ENCODE measurements around the gene MAPK14. TPM values are rescaled to one million over a fixed set of nuclear protein-coding genes. Genes with fewer than 3 reads are reported as not detected.
A peak's percentile ranks its signal among the peaks of the same experiment; 100 is the strongest.

Gene MAPK14
- total and polyA plus RNA-seq, 9 of the 15 experiments (the other 6 are each of a cell fraction or from before 2014, with no cell fraction given), result 8.8 to 62.7 (median 35.5) TPM

DNA sequence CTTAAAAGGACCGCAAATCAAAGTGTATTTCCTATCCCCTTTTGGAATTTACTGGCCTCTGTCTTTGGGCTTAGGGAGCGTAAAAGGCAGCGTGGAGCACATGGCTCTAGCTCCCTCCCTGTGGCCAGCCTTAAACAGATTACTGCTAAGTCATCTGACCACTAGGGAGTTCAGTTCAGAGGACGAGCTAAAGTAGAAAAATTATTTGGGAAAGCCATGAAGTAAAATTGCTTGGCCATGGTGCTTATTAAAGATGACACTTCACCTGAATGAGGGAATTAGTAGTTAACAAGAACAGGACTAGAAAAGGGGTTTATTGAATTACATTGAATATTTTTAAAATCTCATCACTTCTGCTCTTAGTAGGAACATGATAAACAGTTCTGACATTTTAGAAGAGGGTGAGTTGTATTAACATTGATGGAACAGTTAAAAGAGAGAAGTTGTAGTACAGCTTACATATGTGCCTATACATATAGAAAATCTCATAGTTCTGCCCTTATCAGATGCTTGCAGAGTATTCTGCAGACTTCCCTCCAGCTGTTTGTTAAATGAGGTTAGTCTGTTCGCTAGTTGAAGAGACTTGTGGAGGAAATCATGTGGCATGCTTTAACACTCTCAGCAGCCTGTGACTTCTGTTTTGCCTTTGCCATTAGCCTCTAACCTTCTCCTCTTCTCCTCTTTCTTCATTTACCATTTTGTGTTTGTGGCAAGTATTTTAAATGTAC is 71.5 kb downstream of the MAPK14 start (continued):
- TF ChIP-seq, protein P1, sequence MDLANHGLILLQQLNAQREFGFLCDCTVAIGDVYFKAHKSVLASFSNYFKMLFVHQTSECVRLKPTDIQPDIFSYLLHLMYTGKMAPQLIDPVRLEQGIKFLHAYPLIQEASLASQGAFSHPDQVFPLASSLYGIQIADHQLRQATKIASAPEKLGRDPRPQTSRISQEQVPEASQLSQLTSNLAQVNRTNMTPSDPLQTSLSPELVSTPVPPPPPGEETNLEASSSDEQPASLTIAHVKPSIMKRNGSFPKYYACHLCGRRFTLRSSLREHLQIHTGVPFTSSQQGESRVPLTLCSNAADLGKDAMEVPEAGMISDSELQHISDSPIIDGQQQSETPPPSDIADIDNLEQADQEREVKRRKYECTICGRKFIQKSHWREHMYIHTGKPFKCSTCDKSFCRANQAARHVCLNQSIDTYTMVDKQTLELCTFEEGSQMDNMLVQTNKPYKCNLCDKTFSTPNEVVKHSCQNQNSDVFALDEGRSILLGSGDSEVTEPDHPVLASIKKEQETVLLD (IDR thresholded peaks at IDR 0.05), result no peak
- TF ChIP-seq CCNT2 (IDR thresholded peaks at IDR 0.05; ENCODE audit: borderline replicate concordance, extremely low read depth, insufficient read length, low read depth, low read length) (no peak), SMARCC2 (IDR thresholded peaks at IDR 0.05; ENCODE audit: low read depth) (peak; percentile 68; the same call in 1 of the 2 replicates), MTA2 (IDR thresholded peaks at IDR 0.05; ENCODE audit: low read depth) (peak; percentile 46; the same call in 1 of the 2 replicates), HMBOX1 (IDR thresholded peaks at IDR 0.05) (peak; percentile 98), ZSCAN29 (IDR thresholded peaks at IDR 0.05) (no peak), BRD4 (IDR thresholded peaks at IDR 0.05) (no peak), NR3C1 (CRISPR knock-in tag; IDR thresholded peaks at IDR 0.05) (no peak), PTBP1 (IDR thresholded peaks at IDR 0.05; ENCODE audit: low read depth, low read length) (no peak), RNF2 (IDR thresholded peaks at IDR 0.05) (peak; percentile 14; the same call in 1 of the 2 replicates), ZNF589 (CRISPR knock-in tag; IDR thresholded peaks at IDR 0.05; ENCODE audit: low read depth) (no peak; the same call in 1 of the 2 replicates), ZNF140 (CRISPR knock-in tag; IDR thresholded peaks at IDR 0.05) (no peak), USF2 (CRISPR knock-in tag; IDR thresholded peaks at IDR 0.05) (peak; percentile 21; the same call in 1 of the 2 replicates), KAT8 (IDR thresholded peaks at IDR 0.05; ENCODE audit: low read depth) (no peak), HDAC1 (IDR thresholded peaks at IDR 0.05) (peak in 1 of 2 experiments; percentile 14; a peak in 1 of 4 replicates), NFIC (IDR thresholded peaks at IDR 0.05) (0 out of 2 replicates have a peak, but pooled peaks have one; percentile 7)
- TF ChIP-seq, protein P2, sequence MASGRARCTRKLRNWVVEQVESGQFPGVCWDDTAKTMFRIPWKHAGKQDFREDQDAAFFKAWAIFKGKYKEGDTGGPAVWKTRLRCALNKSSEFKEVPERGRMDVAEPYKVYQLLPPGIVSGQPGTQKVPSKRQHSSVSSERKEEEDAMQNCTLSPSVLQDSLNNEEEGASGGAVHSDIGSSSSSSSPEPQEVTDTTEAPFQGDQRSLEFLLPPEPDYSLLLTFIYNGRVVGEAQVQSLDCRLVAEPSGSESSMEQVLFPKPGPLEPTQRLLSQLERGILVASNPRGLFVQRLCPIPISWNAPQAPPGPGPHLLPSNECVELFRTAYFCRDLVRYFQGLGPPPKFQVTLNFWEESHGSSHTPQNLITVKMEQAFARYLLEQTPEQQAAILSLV (tag; IDR thresholded peaks at IDR 0.05), result no peak
- TF ChIP-seq, protein P3, sequence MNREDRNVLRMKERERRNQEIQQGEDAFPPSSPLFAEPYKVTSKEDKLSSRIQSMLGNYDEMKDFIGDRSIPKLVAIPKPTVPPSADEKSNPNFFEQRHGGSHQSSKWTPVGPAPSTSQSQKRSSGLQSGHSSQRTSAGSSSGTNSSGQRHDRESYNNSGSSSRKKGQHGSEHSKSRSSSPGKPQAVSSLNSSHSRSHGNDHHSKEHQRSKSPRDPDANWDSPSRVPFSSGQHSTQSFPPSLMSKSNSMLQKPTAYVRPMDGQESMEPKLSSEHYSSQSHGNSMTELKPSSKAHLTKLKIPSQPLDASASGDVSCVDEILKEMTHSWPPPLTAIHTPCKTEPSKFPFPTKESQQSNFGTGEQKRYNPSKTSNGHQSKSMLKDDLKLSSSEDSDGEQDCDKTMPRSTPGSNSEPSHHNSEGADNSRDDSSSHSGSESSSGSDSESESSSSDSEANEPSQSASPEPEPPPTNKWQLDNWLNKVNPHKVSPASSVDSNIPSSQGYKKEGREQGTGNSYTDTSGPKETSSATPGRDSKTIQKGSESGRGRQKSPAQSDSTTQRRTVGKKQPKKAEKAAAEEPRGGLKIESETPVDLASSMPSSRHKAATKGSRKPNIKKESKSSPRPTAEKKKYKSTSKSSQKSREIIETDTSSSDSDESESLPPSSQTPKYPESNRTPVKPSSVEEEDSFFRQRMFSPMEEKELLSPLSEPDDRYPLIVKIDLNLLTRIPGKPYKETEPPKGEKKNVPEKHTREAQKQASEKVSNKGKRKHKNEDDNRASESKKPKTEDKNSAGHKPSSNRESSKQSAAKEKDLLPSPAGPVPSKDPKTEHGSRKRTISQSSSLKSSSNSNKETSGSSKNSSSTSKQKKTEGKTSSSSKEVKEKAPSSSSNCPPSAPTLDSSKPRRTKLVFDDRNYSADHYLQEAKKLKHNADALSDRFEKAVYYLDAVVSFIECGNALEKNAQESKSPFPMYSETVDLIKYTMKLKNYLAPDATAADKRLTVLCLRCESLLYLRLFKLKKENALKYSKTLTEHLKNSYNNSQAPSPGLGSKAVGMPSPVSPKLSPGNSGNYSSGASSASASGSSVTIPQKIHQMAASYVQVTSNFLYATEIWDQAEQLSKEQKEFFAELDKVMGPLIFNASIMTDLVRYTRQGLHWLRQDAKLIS (CRISPR knock-in tag; IDR thresholded peaks at IDR 0.05), result no peak
- TF ChIP-seq, protein P4, sequence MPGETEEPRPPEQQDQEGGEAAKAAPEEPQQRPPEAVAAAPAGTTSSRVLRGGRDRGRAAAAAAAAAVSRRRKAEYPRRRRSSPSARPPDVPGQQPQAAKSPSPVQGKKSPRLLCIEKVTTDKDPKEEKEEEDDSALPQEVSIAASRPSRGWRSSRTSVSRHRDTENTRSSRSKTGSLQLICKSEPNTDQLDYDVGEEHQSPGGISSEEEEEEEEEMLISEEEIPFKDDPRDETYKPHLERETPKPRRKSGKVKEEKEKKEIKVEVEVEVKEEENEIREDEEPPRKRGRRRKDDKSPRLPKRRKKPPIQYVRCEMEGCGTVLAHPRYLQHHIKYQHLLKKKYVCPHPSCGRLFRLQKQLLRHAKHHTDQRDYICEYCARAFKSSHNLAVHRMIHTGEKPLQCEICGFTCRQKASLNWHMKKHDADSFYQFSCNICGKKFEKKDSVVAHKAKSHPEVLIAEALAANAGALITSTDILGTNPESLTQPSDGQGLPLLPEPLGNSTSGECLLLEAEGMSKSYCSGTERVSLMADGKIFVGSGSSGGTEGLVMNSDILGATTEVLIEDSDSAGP (CRISPR knock-in tag; IDR thresholded peaks at IDR 0.05), result no peak
